AG10803 (cell line): Measurements from ENCODE around the gene CEP128.

ENCODE experiments used
- DNase-seq: peaks from one replicate; pipeline ENCODE4 v3.0.0; 2010; ENCODE audit warnings: low read depth
- H3K4me3 ChIP-seq: 2 replicates; pipeline ENCODE4 v1.5.1; 2011; ENCODE audit warnings: mild to moderate bottlenecking, low read length, control low read depth
- CTCF ChIP-seq: conservative IDR thresholded peaks from 2 replicates; pipeline ENCODE4 v1.5.1; 2011; ENCODE audit warnings: mild to moderate bottlenecking, low read length, control low read depth, inconsistent platforms

CEP128 gene

GRCh38 chr14:80507292-80507869 lies 434.2 kb downstream of the CEP128 start:
- H3K4me3 ChIP-seq = no peak overlapping the region
- no peak for DNase-seq
- TF ChIP-seq CTCF = no peak

- TF ChIP-seq CTCF = no peak
- peak; percentile 13 for DNase-seq
- no peak overlapping the region for H3K4me3 ChIP-seq
Measured at GRCh38 chr14:80504781-80505180, 436.8 kb downstream of the CEP128 start.

GRCh38 chr14:80498533-80498932 lies 443.0 kb downstream of the CEP128 start:
- DNase-seq = no peak
- no peak for TF ChIP-seq CTCF
- H3K4me3 ChIP-seq = no peak overlapping the region

- H3K4me3 ChIP-seq = no peak overlapping the region
- TF ChIP-seq CTCF = no peak
- DNase-seq = no peak
Measured at GRCh38 chr14:80496090-80496489, 445.4 kb downstream of the CEP128 start.

GRCh38 chr14:80494769-80495168 lies 446.8 kb downstream of the CEP128 start:
- DNase-seq = no peak
- no peak for TF ChIP-seq CTCF
- H3K4me3 ChIP-seq = no peak overlapping the region

GRCh38 chr14:80493620-80494019 lies 447.9 kb downstream of the CEP128 start:
- DNase-seq = no peak
- TF ChIP-seq CTCF = no peak
- no peak overlapping the region for H3K4me3 ChIP-seq

GRCh38 chr14:80491650-80492049 lies 449.9 kb downstream of the CEP128 start:
- no peak overlapping the region for H3K4me3 ChIP-seq
- peak; percentile 29 for DNase-seq
- TF ChIP-seq CTCF = no peak
